ENCODE measurements around the gene APH1A. TPM values are rescaled to one million over a fixed set of nuclear protein-coding genes. Genes with fewer than 3 reads are reported as not detected.
A peak's percentile ranks its signal among the peaks of the same experiment; 100 is the strongest.

The APH1A gene
- total and polyA plus RNA-seq, 9 of the 15 experiments (the other 6 are each of a cell fraction or from before 2014, with no cell fraction given) = 5.6 to 123 (median 77.0) TPM

DNA sequence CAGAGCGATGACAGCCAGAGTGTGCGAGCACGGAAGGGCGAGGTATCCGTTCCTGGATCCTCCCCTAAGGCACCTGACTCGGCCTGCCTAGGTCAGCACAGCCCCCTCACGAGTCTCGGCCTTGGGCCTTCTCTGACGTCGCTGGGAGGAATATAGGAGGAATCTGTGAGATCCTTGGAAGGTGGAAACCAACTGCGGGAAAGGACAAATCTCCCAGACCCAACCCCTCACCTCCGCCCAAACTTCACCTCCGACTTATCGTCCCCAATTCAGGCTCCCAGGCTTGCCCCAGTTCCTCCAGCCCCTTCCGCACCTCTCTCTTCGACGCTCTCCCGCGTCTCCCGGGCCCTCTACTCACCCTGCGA lies 494 bp downstream of the APH1A start:
- POLR2A ChIA-PET = interaction anchor here (1.0 kb wide), 3 partner anchors 12 to 37 kb away, joined by 3 to 4 read pairs (median 4); no protein-coding TSS in a partner anchor
- Histone ChIP-seq H3K9ac (ENCODE audit: insufficient read depth in 1 of 2, low read depth in 2 of 2, low read length in 2 of 2) (peak overlapping the region; percentile 80 to 96), H3K9me1 (ENCODE audit: control insufficient read depth, insufficient read depth, low read length) (no peaks in the 10 kb centered on the region), H3K9me3 (replicated peaks; ENCODE audit: control insufficient read depth, insufficient read depth, low read depth, low read length) (no peaks in the 10 kb centered on the region), H3K4me2 (ENCODE audit: insufficient read depth, low read length) (peak overlapping the region; percentile 97), H3K36me3 (ENCODE audit: control insufficient read depth, insufficient read depth, low read length) (peaks cover 33% of the 10 kb centered on the region), H3K27me3 (ENCODE audit: control insufficient read depth in 2 of 2, insufficient read depth in 2 of 2, low read length in 2 of 2) (no peaks in the 10 kb centered on the region), H3K79me2 (ENCODE audit: control insufficient read depth, insufficient read depth, low read length) (peaks cover 21% of the 10 kb centered on the region), H3K4me1 (replicated peaks in 1 of 2; ENCODE audit: control insufficient read depth in 2 of 2, insufficient read depth in 2 of 2, low read length in 2 of 2) (peaks cover 13 to 26% of the 10 kb centered on the region in 2 experiments), H3K4me3 (peak overlapping the region; percentile 92), H4K20me1 (replicated peaks; ENCODE audit: control insufficient read depth, insufficient read depth, low read length) (no peaks in the 10 kb centered on the region), H2AFZ (ENCODE audit: low read depth, low read length) (peak overlapping the region; percentile 94), H3K27ac (ENCODE audit: extremely low read depth, low read depth, low read length) (peak overlapping the region; percentile 86)
- 0% methylated on average over 21 of the region's 21 CpGs for WGBS (ENCODE audit: insufficient coverage, low coverage, missing lambda C conversion rate)
- peak; percentile 50 to 61 (median 56) for DNase-seq (ENCODE audit: extremely low read depth in 1 of 4, low spot score in 3 of 4)
- in situ Hi-C loops (cut with MboI) (no loop called here), intact Hi-C loops (cut with micrococcal nuclease) (loop anchor here (5.0 kb wide), 1 partner anchor 94 kb away; the partner anchor contains the start of gene RPRD2)
- BruUV-seq (replicated peaks) = no TSS peak
- ATAC-seq = peak; percentile 65
- CTCF ChIA-PET (ENCODE audit: low intra/inter-chr PET ratio) = no interaction called here
- no peak for FAIRE-seq
- no peak for TF ChIP-seq DMBX1 (CRISPR knock-in tag; IDR thresholded peaks at IDR 0.05; ENCODE audit: borderline replicate concordance)
- TF ChIP-seq, protein P1, sequence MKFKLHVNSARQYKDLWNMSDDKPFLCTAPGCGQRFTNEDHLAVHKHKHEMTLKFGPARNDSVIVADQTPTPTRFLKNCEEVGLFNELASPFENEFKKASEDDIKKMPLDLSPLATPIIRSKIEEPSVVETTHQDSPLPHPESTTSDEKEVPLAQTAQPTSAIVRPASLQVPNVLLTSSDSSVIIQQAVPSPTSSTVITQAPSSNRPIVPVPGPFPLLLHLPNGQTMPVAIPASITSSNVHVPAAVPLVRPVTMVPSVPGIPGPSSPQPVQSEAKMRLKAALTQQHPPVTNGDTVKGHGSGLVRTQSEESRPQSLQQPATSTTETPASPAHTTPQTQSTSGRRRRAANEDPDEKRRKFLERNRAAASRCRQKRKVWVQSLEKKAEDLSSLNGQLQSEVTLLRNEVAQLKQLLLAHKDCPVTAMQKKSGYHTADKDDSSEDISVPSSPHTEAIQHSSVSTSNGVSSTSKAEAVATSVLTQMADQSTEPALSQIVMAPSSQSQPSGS (CRISPR knock-in tag; IDR thresholded peaks at IDR 0.05) = no peak
- no peak for TF ChIP-seq IRF2 (CRISPR knock-in tag; IDR thresholded peaks at IDR 0.05)
- no peak for TF ChIP-seq CREB5 (CRISPR knock-in tag; IDR thresholded peaks at IDR 0.05)
- TF ChIP-seq ZNF232 (CRISPR knock-in tag; IDR thresholded peaks at IDR 0.05) = 0 out of 2 replicates have a peak, but pooled peaks have one; percentile 63
- peak; percentile 30; the same call in 1 of the 2 replicates for TF ChIP-seq BHLHE40 (IDR thresholded peaks at IDR 0.05; ENCODE audit: low read length)
- no peak for TF ChIP-seq SMARCA4 (IDR thresholded peaks at IDR 0.05)
- no peak for TF ChIP-seq KLF1 (tag; IDR thresholded peaks at IDR 0.05)
- 0 out of 2 replicates have a peak, but pooled peaks have one; percentile 15 for TF ChIP-seq MITF (IDR thresholded peaks at IDR 0.05)
- no peak for TF ChIP-seq SP2 (IDR thresholded peaks at IDR 0.05; ENCODE audit: extremely low read depth, low read depth, low read length, poor library complexity, severe bottlenecking)
- TF ChIP-seq, protein P2, sequence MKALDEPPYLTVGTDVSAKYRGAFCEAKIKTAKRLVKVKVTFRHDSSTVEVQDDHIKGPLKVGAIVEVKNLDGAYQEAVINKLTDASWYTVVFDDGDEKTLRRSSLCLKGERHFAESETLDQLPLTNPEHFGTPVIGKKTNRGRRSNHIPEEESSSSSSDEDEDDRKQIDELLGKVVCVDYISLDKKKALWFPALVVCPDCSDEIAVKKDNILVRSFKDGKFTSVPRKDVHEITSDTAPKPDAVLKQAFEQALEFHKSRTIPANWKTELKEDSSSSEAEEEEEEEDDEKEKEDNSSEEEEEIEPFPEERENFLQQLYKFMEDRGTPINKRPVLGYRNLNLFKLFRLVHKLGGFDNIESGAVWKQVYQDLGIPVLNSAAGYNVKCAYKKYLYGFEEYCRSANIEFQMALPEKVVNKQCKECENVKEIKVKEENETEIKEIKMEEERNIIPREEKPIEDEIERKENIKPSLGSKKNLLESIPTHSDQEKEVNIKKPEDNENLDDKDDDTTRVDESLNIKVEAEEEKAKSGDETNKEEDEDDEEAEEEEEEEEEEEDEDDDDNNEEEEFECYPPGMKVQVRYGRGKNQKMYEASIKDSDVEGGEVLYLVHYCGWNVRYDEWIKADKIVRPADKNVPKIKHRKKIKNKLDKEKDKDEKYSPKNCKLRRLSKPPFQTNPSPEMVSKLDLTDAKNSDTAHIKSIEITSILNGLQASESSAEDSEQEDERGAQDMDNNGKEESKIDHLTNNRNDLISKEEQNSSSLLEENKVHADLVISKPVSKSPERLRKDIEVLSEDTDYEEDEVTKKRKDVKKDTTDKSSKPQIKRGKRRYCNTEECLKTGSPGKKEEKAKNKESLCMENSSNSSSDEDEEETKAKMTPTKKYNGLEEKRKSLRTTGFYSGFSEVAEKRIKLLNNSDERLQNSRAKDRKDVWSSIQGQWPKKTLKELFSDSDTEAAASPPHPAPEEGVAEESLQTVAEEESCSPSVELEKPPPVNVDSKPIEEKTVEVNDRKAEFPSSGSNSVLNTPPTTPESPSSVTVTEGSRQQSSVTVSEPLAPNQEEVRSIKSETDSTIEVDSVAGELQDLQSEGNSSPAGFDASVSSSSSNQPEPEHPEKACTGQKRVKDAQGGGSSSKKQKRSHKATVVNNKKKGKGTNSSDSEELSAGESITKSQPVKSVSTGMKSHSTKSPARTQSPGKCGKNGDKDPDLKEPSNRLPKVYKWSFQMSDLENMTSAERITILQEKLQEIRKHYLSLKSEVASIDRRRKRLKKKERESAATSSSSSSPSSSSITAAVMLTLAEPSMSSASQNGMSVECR (CRISPR knock-in tag; IDR thresholded peaks at IDR 0.05) = 0 out of 2 replicates have a peak, but pooled peaks have one; percentile 2

Data from K562 (cell line).